ENCODE data around the gene SPATC1L. TPM values are rescaled to one million over a fixed set of nuclear protein-coding genes. Genes with fewer than 3 reads are reported as not detected.

SPATC1L gene
- total and polyA plus RNA-seq, 2 donors (not counting 1 experiment from before 2014, with no cell fraction given): 11.4 to 15.4 TPM

DNA sequence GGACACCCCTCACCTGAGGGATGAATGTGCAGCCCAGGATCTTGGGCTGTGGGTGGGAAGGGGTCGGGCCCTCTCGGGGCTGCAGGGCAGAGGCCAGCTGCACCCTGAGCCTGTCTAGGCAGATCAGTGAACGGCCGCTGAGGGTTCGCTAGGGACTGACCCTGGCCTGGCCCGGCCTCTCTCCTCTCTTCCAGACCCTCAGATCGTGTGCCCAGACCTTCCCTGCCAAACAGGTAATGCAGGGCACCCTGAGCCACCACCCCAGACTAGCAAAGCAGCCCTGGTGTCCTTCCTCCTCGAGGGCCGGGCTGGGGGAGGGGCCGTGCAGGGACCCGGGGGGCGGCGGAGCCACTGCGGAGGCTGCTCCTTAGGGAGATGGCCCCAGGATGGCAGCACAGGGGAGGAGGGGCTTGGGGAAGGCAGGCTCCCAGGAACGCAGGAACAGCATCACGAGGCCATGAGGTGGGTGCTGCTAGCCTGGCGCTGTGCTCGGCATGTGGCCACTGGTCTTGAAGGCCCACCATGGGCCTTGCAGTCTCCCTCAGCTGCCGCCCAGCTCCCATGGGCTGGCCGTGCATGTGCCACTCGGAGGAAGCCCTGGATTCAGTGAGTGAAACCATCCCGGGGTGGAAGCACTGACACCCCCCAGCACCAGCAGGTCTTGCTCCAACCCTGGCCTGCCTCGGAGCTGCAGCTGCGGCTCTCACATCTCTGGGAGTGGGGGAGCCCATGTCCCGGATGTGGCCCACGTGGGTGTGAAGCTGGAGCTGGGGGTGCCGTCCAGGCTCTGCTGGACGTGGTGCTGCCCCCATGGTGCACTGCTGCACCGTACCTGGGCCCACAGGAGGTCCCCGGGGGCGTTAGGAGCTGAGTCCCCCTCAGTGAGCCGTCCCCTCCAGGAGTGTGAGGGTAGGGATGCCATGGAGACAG is 57.7 kb downstream of the SPATC1L start:
- WGBS (ENCODE audit: insufficient coverage): 89% methylated on average over 18 of the region's 32 CpGs
- Histone ChIP-seq H3K4me2 (replicated peaks; ENCODE audit: low read depth, low read length, poor library complexity, severe bottlenecking) (no peak overlapping the region), H3K4me1 (ENCODE audit: control insufficient read depth in 2 of 2, insufficient read depth in 2 of 2, low read length in 2 of 2) (no peaks in the 10 kb centered on the region), H3K79me2 (ENCODE audit: control insufficient read depth, insufficient read depth, low read length) (no peaks in the 10 kb centered on the region), H3K36me3 (replicated peaks in 1 of 2; ENCODE audit: control extremely low read depth in 1 of 2, control insufficient read depth in 1 of 2, extremely low read depth in 1 of 2, insufficient read depth in 2 of 2, low read length in 1 of 2) (no peaks in the 10 kb centered on the region), H3K9ac (ENCODE audit: low read length) (no peak overlapping the region), H2AFZ (ENCODE audit: insufficient read depth, low read depth, low read length, poor library complexity, severe bottlenecking) (no peak overlapping the region), H4K20me1 (ENCODE audit: control insufficient read depth, insufficient read depth, low read length, poor library complexity, severe bottlenecking) (no peaks in the 10 kb centered on the region), H3K27me3 (replicated peaks in 1 of 4; ENCODE audit: control extremely low read depth in 1 of 4, control insufficient read depth in 3 of 4, insufficient read depth in 4 of 4, low read length in 3 of 4) (no peaks in the 10 kb centered on the region), H3K27ac (ENCODE audit: low read length in 2 of 2) (no peak overlapping the region), H3K4me3 (ENCODE audit: control extremely low read depth in 1 of 5, extremely low read depth in 1 of 5, insufficient read depth in 1 of 5, low read depth in 2 of 5, low read length in 4 of 5) (no peak overlapping the region), H3K9me3 (ENCODE audit: control extremely low read depth in 1 of 3, control insufficient read depth in 2 of 3, insufficient read depth in 1 of 3, low read length in 2 of 3) (peaks cover 0 to 6% (median 0%) of the 10 kb centered on the region in 3 donors)
- Mint-ChIP-seq H3K4me1 (no peaks in the 10 kb centered on the region), H3K9me3 (ENCODE audit: insufficient read depth) (no peaks in the 10 kb centered on the region), H3K27ac (no peak overlapping the region), H3K4me3 (no peak overlapping the region), H3K27me3 (no peaks in the 10 kb centered on the region)
- intact Hi-C loops (cut with micrococcal nuclease): no loop called here
- POLR2A ChIA-PET: no interaction called here
- ATAC-seq (ENCODE audit: low read depth) (no peak), DNase-seq (no peak)
- CTCF ChIA-PET: no interaction called here
- TF ChIP-seq, protein P1, sequence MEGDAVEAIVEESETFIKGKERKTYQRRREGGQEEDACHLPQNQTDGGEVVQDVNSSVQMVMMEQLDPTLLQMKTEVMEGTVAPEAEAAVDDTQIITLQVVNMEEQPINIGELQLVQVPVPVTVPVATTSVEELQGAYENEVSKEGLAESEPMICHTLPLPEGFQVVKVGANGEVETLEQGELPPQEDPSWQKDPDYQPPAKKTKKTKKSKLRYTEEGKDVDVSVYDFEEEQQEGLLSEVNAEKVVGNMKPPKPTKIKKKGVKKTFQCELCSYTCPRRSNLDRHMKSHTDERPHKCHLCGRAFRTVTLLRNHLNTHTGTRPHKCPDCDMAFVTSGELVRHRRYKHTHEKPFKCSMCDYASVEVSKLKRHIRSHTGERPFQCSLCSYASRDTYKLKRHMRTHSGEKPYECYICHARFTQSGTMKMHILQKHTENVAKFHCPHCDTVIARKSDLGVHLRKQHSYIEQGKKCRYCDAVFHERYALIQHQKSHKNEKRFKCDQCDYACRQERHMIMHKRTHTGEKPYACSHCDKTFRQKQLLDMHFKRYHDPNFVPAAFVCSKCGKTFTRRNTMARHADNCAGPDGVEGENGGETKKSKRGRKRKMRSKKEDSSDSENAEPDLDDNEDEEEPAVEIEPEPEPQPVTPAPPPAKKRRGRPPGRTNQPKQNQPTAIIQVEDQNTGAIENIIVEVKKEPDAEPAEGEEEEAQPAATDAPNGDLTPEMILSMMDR (IDR thresholded peaks at IDR 0.05): no peak
- no peak for TF ChIP-seq EZH2 (IDR thresholded peaks at IDR 0.05; ENCODE audit: borderline replicate concordance, insufficient read depth, low read depth, low read length, poor library complexity, severe bottlenecking)

- ATAC-seq (ENCODE audit: low read depth): no peak
- Histone ChIP-seq H3K27ac (ENCODE audit: low read length in 2 of 2) (no peak overlapping the region), H3K4me3 (ENCODE audit: control extremely low read depth in 1 of 5, extremely low read depth in 1 of 5, insufficient read depth in 1 of 5, low read depth in 2 of 5, low read length in 4 of 5) (no peak overlapping the region), H3K27me3 (replicated peaks in 1 of 4; ENCODE audit: control extremely low read depth in 1 of 4, control insufficient read depth in 3 of 4, insufficient read depth in 4 of 4, low read length in 3 of 4) (no peaks in the 10 kb centered on the region), H3K9ac (ENCODE audit: low read length) (no peak overlapping the region), H4K20me1 (ENCODE audit: control insufficient read depth, insufficient read depth, low read length, poor library complexity, severe bottlenecking) (no peaks in the 10 kb centered on the region), H3K9me3 (ENCODE audit: control extremely low read depth in 1 of 3, control insufficient read depth in 2 of 3, insufficient read depth in 1 of 3, low read length in 2 of 3) (peaks cover 0 to 3% (median 0%) of the 10 kb centered on the region in 3 donors), H2AFZ (ENCODE audit: insufficient read depth, low read depth, low read length, poor library complexity, severe bottlenecking) (no peak overlapping the region), H3K4me2 (replicated peaks; ENCODE audit: low read depth, low read length, poor library complexity, severe bottlenecking) (no peak overlapping the region), H3K79me2 (ENCODE audit: control insufficient read depth, insufficient read depth, low read length) (no peaks in the 10 kb centered on the region), H3K36me3 (replicated peaks in 1 of 2; ENCODE audit: control extremely low read depth in 1 of 2, control insufficient read depth in 1 of 2, extremely low read depth in 1 of 2, insufficient read depth in 2 of 2, low read length in 1 of 2) (no peaks in the 10 kb centered on the region), H3K4me1 (ENCODE audit: control insufficient read depth in 2 of 2, insufficient read depth in 2 of 2, low read length in 2 of 2) (no peaks in the 10 kb centered on the region)
- Mint-ChIP-seq H3K4me1 (no peaks in the 10 kb centered on the region), H3K9me3 (ENCODE audit: insufficient read depth) (no peaks in the 10 kb centered on the region), H3K4me3 (no peak overlapping the region), H3K27me3 (no peaks in the 10 kb centered on the region), H3K27ac (no peak overlapping the region)
- no peak for DNase-seq
- POLR2A ChIA-PET: no interaction called here
- CTCF ChIA-PET: no interaction called here
- 89% methylated on average over 47 of the region's 47 CpGs for WGBS (ENCODE audit: insufficient coverage)
- no peak for TF ChIP-seq EZH2 (IDR thresholded peaks at IDR 0.05; ENCODE audit: borderline replicate concordance, insufficient read depth, low read depth, low read length, poor library complexity, severe bottlenecking)
- TF ChIP-seq, protein P1 (IDR thresholded peaks at IDR 0.05): no peak
- intact Hi-C loops (cut with micrococcal nuclease): no loop called here
Measured at GRCh38 chr21:46125846-46126301, 58.4 kb downstream of the SPATC1L start.

Measured in B cell (primary cell).